Measurements from ENCODE around the gene BACE1-AS.

The BACE1-AS gene

GRCh38 chr11:117278347-117278746, 12.8 kb upstream of the BACE1-AS start:
- no peak for TF ChIP-seq EZH2phosphoT487 (IDR thresholded peaks at IDR 0.05; ENCODE audit: borderline replicate concordance, low read length)
- TF ChIP-seq, protein P1, sequence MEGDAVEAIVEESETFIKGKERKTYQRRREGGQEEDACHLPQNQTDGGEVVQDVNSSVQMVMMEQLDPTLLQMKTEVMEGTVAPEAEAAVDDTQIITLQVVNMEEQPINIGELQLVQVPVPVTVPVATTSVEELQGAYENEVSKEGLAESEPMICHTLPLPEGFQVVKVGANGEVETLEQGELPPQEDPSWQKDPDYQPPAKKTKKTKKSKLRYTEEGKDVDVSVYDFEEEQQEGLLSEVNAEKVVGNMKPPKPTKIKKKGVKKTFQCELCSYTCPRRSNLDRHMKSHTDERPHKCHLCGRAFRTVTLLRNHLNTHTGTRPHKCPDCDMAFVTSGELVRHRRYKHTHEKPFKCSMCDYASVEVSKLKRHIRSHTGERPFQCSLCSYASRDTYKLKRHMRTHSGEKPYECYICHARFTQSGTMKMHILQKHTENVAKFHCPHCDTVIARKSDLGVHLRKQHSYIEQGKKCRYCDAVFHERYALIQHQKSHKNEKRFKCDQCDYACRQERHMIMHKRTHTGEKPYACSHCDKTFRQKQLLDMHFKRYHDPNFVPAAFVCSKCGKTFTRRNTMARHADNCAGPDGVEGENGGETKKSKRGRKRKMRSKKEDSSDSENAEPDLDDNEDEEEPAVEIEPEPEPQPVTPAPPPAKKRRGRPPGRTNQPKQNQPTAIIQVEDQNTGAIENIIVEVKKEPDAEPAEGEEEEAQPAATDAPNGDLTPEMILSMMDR (IDR thresholded peaks at IDR 0.05; ENCODE audit: low read depth, low read length, poor library complexity, severe bottlenecking), result no peak
- H3K27ac ChIP-seq (ENCODE audit: low read depth, low read length), result no peak overlapping the region
- no peaks in the 10 kb centered on the region for H3F3A ChIP-seq (ENCODE audit: control insufficient read depth, insufficient read depth)
- H3K4me2 ChIP-seq (ENCODE audit: low read length), result no peak overlapping the region
- H3K9me3 ChIP-seq (ENCODE audit: control insufficient read depth, insufficient read depth, low read length), result no peaks in the 10 kb centered on the region
- no peaks in the 10 kb centered on the region for H3K9me2 ChIP-seq (replicated peaks; ENCODE audit: control insufficient read depth, low read length)
- no peaks in the 10 kb centered on the region for H4K20me1 ChIP-seq (ENCODE audit: control insufficient read depth, insufficient read depth, low read depth, low read length)
- H3K4me3 ChIP-seq (ENCODE audit: low read length), result no peak overlapping the region
- no peaks in the 10 kb centered on the region for H3K4me1 ChIP-seq (ENCODE audit: control insufficient read depth, low read length)
- H3K79me2 ChIP-seq (ENCODE audit: control insufficient read depth, low read length), result no peaks in the 10 kb centered on the region
- no peaks in the 10 kb centered on the region for H3K27me3 ChIP-seq (ENCODE audit: control insufficient read depth, low read length)
- peaks cover 11% of the 10 kb centered on the region; the same call in 1 of the 2 replicates for H3K36me3 ChIP-seq (ENCODE audit: control insufficient read depth, low read length)

DNA sequence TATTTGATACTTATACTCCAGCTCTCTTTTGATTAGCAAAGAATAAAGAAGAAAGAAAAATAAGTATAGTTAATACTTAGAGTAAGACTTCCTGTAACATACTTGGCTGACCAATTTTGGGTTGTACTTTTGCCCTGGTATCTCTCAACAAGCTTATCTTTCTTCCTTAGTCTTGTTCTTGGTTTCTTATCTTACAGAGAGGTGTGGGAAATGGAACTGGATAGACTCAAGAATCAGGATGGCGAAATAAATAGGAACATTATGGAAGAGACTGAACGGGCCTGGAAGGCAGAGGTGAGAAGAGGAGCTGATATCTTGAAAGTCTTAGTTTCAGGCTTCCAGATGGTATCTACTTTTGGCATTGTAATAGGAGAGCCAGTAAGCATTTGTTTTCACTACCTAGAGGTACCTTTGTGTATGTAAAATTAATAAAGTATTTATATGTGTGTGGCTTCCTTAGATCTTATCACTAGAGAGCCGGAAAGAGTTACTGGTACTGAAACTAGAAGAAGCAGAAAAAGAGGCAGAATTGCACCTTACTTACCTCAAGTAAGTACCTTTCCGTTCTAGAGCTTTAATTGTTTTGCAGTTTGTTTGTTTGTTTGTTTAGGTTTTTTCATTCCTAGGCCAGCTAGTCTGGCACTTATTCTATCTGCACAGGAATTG, 11.3 kb upstream of the BACE1-AS start:
- Histone ChIP-seq H3K4me3 (ENCODE audit: low read length) (no peak overlapping the region), H3K4me1 (ENCODE audit: control insufficient read depth, low read length) (no peaks in the 10 kb centered on the region), H3K79me2 (ENCODE audit: control insufficient read depth, low read length) (no peaks in the 10 kb centered on the region), H3F3A (ENCODE audit: control insufficient read depth, insufficient read depth) (no peaks in the 10 kb centered on the region), H4K20me1 (ENCODE audit: control insufficient read depth, insufficient read depth, low read depth, low read length) (no peaks in the 10 kb centered on the region), H3K9me2 (replicated peaks; ENCODE audit: control insufficient read depth, low read length) (no peaks in the 10 kb centered on the region), H3K27ac (ENCODE audit: low read depth, low read length) (no peak overlapping the region), H3K4me2 (ENCODE audit: low read length) (no peak overlapping the region), H3K36me3 (ENCODE audit: control insufficient read depth, low read length) (peaks cover 16% of the 10 kb centered on the region; the same call in 1 of the 2 replicates), H3K27me3 (ENCODE audit: control insufficient read depth, low read length) (no peaks in the 10 kb centered on the region), H3K9me3 (ENCODE audit: control insufficient read depth, insufficient read depth, low read length) (no peaks in the 10 kb centered on the region)
- no peak for TF ChIP-seq EZH2phosphoT487 (IDR thresholded peaks at IDR 0.05; ENCODE audit: borderline replicate concordance, low read length)
- TF ChIP-seq, protein P1 (IDR thresholded peaks at IDR 0.05; ENCODE audit: low read depth, low read length, poor library complexity, severe bottlenecking), result no peak

DNA sequence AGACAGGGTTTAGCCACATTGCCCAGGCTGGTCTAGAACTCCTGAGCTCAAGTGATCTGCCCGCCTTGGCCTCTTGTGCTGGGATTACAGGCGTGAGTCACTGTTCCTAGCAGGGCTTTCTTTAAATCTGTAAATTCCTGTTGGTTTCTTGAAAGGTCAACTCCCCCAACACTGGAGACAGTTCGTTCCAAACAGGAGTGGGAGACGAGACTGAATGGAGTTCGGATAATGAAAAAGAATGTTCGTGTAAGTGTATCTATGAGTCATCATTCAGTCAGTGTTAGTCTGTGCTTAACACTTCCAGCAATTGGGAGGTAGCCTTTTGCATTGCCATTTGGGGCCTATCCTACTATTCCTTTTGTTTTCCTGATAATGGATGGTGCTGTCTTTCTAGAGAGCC, 10.0 kb upstream of the BACE1-AS start:
- H3K4me2 ChIP-seq (ENCODE audit: low read length), result no peak overlapping the region
- H3K27me3 ChIP-seq (ENCODE audit: control insufficient read depth, low read length), result no peaks in the 10 kb centered on the region
- H3K79me2 ChIP-seq (ENCODE audit: control insufficient read depth, low read length), result no peaks in the 10 kb centered on the region
- no peak overlapping the region for H3K4me3 ChIP-seq (ENCODE audit: low read length)
- H3K36me3 ChIP-seq (ENCODE audit: control insufficient read depth, low read length), result peaks cover 16% of the 10 kb centered on the region; the same call in 1 of the 2 replicates
- TF ChIP-seq, protein P1 (IDR thresholded peaks at IDR 0.05; ENCODE audit: low read depth, low read length, poor library complexity, severe bottlenecking), result no peak
- no peak for TF ChIP-seq EZH2phosphoT487 (IDR thresholded peaks at IDR 0.05; ENCODE audit: borderline replicate concordance, low read length)
- no peaks in the 10 kb centered on the region for H3K9me3 ChIP-seq (ENCODE audit: control insufficient read depth, insufficient read depth, low read length)
- no peaks in the 10 kb centered on the region for H3F3A ChIP-seq (ENCODE audit: control insufficient read depth, insufficient read depth)
- no peaks in the 10 kb centered on the region for H3K9me2 ChIP-seq (replicated peaks; ENCODE audit: control insufficient read depth, low read length)
- H3K27ac ChIP-seq (ENCODE audit: low read depth, low read length), result no peak overlapping the region
- H4K20me1 ChIP-seq (ENCODE audit: control insufficient read depth, insufficient read depth, low read depth, low read length), result no peaks in the 10 kb centered on the region
- H3K4me1 ChIP-seq (ENCODE audit: control insufficient read depth, low read length), result no peaks in the 10 kb centered on the region

All from DOHH2 (cell line).